Testis (tissue), 2 donors: ENCODE results near the gene PLAGL1.
"Not testable (repeated sequence)": the region's sequence is repeated elsewhere in the genome, so short reads cannot be mapped to it uniquely, and the experiment has no call there.

Experiments
- POLR2A ChIP-seq: fragments of 450-650 bp; IDR thresholded peaks from one replicate; pipeline ENCODE4 v1.6.1; 2017; ENCODE audit warnings: antibody characterized with exemption, mild to moderate bottlenecking, moderate library complexity
- TF ChIP-seq, protein P1 (sequence below), 3 experiments: fragments of 450-650 bp in 2 of 3; fragments of 200-600 bp in 1 of 3; sonication (generic) in 1 of 3; IDR thresholded peaks; one replicate each; pipeline ENCODE4 v1.5.1; 2016 to 2019; ENCODE audit warnings: antibody characterized with exemption in 3 of 3, mild to moderate bottlenecking in 2 of 3, moderate library complexity in 1 of 3

DNA sequence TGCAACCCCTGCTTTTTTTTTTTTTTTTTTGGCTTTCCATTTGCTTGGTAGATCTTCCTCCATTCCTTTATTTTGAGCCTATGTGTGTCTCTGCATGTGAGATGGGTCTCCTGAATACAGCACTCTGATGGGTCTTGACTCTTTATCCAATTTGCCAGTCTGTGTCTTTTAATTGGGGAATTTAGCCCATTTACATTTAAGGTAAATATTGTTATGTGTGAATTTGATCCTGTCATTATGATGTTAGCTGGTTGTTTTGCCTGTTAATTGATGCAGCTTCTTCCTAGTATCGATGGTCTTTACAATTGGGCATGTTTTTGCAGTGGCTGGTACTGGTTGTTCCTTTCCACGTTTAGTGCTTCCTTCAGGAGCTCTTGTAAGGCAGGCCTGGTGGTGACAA, 36.9 kb upstream of the PLAGL1 start:
- TF ChIP-seq, protein P1, sequence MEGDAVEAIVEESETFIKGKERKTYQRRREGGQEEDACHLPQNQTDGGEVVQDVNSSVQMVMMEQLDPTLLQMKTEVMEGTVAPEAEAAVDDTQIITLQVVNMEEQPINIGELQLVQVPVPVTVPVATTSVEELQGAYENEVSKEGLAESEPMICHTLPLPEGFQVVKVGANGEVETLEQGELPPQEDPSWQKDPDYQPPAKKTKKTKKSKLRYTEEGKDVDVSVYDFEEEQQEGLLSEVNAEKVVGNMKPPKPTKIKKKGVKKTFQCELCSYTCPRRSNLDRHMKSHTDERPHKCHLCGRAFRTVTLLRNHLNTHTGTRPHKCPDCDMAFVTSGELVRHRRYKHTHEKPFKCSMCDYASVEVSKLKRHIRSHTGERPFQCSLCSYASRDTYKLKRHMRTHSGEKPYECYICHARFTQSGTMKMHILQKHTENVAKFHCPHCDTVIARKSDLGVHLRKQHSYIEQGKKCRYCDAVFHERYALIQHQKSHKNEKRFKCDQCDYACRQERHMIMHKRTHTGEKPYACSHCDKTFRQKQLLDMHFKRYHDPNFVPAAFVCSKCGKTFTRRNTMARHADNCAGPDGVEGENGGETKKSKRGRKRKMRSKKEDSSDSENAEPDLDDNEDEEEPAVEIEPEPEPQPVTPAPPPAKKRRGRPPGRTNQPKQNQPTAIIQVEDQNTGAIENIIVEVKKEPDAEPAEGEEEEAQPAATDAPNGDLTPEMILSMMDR (IDR thresholded peaks at IDR 0.05) = not testable (repeated sequence)
- not testable (repeated sequence) for TF ChIP-seq POLR2A
